ENCODE data around the gene KIF26B. TPM values are rescaled to one million over a fixed set of nuclear protein-coding genes. Genes with fewer than 3 reads are reported as not detected.

Gene KIF26B
- polyA plus RNA-seq, 1 donor from 2014 or later = 6.3 TPM

GRCh38 chr1:245261786-245262185 is 107.0 kb downstream of the KIF26B start:
- no peak overlapping the region for H3K27ac ChIP-seq (ENCODE audit: low read length)
- H3K9ac ChIP-seq (ENCODE audit: low read length) = no peak overlapping the region
- H3K9me2 ChIP-seq (ENCODE audit: insufficient read depth, low read length) = no peaks in the 10 kb centered on the region
- H3K79me2 ChIP-seq (replicated peaks; ENCODE audit: insufficient read depth, low read length) = no peaks in the 10 kb centered on the region
- H3K4me2 ChIP-seq (ENCODE audit: low read length) = no peak overlapping the region
- H3K27me3 ChIP-seq (ENCODE audit: insufficient read depth, low read depth, low read length) = no peaks in the 10 kb centered on the region
- H3F3A ChIP-seq (ENCODE audit: insufficient read depth, low read length, poor library complexity, severe bottlenecking) = no peaks in the 10 kb centered on the region
- H3K36me3 ChIP-seq (ENCODE audit: insufficient read depth, low read length) = no peaks in the 10 kb centered on the region
- H4K20me1 ChIP-seq (ENCODE audit: insufficient read depth) = no peaks in the 10 kb centered on the region
- TF ChIP-seq POLR2AphosphoS5 (IDR thresholded peaks at IDR 0.05) (no peak), MXI1 (conservative IDR thresholded peaks at IDR 0.05; ENCODE audit: poor library complexity, severe bottlenecking) (no peak), EP300 (conservative IDR thresholded peaks at IDR 0.05; ENCODE audit: poor library complexity, severe bottlenecking) (no peak), SMC3 (conservative IDR thresholded peaks at IDR 0.05; ENCODE audit: poor library complexity) (no peak), TAF1 (IDR thresholded peaks at IDR 0.05; ENCODE audit: low read depth) (no peak), RAD21 (conservative IDR thresholded peaks at IDR 0.05) (no peak), EZH2 (IDR thresholded peaks at IDR 0.05; ENCODE audit: borderline replicate concordance, insufficient read depth, low read length, poor library complexity, severe bottlenecking) (no peak)
- TF ChIP-seq, protein P1, sequence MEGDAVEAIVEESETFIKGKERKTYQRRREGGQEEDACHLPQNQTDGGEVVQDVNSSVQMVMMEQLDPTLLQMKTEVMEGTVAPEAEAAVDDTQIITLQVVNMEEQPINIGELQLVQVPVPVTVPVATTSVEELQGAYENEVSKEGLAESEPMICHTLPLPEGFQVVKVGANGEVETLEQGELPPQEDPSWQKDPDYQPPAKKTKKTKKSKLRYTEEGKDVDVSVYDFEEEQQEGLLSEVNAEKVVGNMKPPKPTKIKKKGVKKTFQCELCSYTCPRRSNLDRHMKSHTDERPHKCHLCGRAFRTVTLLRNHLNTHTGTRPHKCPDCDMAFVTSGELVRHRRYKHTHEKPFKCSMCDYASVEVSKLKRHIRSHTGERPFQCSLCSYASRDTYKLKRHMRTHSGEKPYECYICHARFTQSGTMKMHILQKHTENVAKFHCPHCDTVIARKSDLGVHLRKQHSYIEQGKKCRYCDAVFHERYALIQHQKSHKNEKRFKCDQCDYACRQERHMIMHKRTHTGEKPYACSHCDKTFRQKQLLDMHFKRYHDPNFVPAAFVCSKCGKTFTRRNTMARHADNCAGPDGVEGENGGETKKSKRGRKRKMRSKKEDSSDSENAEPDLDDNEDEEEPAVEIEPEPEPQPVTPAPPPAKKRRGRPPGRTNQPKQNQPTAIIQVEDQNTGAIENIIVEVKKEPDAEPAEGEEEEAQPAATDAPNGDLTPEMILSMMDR (IDR thresholded peaks at IDR 0.05; ENCODE audit: poor library complexity, severe bottlenecking) = no peak
- TF ChIP-seq, protein P2, sequence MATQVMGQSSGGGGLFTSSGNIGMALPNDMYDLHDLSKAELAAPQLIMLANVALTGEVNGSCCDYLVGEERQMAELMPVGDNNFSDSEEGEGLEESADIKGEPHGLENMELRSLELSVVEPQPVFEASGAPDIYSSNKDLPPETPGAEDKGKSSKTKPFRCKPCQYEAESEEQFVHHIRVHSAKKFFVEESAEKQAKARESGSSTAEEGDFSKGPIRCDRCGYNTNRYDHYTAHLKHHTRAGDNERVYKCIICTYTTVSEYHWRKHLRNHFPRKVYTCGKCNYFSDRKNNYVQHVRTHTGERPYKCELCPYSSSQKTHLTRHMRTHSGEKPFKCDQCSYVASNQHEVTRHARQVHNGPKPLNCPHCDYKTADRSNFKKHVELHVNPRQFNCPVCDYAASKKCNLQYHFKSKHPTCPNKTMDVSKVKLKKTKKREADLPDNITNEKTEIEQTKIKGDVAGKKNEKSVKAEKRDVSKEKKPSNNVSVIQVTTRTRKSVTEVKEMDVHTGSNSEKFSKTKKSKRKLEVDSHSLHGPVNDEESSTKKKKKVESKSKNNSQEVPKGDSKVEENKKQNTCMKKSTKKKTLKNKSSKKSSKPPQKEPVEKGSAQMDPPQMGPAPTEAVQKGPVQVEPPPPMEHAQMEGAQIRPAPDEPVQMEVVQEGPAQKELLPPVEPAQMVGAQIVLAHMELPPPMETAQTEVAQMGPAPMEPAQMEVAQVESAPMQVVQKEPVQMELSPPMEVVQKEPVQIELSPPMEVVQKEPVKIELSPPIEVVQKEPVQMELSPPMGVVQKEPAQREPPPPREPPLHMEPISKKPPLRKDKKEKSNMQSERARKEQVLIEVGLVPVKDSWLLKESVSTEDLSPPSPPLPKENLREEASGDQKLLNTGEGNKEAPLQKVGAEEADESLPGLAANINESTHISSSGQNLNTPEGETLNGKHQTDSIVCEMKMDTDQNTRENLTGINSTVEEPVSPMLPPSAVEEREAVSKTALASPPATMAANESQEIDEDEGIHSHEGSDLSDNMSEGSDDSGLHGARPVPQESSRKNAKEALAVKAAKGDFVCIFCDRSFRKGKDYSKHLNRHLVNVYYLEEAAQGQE (IDR thresholded peaks at IDR 0.05; ENCODE audit: borderline replicate concordance) = no peak
- H2AFZ ChIP-seq (ENCODE audit: low read depth, low read length) = no peak overlapping the region
- no peaks in the 10 kb centered on the region for H3K9me3 ChIP-seq (ENCODE audit: low read length)
- no peak overlapping the region for H3K4me3 ChIP-seq (ENCODE audit: low read length)

DNA sequence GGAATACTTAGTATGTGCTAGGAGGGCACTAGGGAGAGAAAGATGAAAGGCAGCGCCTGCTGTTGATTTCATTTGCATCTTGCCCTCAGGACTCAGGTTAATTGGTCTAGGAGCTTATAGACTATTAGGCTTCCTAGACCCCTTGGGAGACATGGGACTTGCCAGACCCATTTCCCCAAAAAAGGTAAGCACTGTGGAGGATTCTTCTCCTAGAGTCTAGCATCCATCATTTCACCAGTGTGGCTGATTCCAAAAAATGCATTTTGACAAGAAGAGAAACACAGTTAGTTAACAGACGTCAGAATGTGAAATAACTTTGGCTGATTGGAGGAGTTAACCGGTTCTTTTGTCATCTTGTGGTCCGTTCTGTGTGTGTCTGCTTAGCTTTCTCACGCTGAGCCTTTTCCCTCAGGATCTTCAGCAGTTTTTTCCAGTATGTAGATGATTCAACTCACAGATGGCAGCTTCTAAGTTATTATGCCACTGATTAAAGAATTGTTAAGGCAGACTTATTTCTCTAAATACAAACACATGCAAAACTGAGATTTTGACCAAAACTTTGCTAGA is 108.8 kb downstream of the KIF26B start:
- no peak overlapping the region for H2AFZ ChIP-seq (ENCODE audit: low read depth, low read length)
- no peaks in the 10 kb centered on the region for H3K79me2 ChIP-seq (replicated peaks; ENCODE audit: insufficient read depth, low read length)
- H3K9me3 ChIP-seq (ENCODE audit: low read length) = no peaks in the 10 kb centered on the region
- no peak overlapping the region for H3K9ac ChIP-seq (ENCODE audit: low read length)
- no peak overlapping the region for H3K4me3 ChIP-seq (ENCODE audit: low read length)
- TF ChIP-seq POLR2AphosphoS5 (IDR thresholded peaks at IDR 0.05) = no peak
- no peak for TF ChIP-seq EZH2 (IDR thresholded peaks at IDR 0.05; ENCODE audit: borderline replicate concordance, insufficient read depth, low read length, poor library complexity, severe bottlenecking)
- TF ChIP-seq RAD21 (conservative IDR thresholded peaks at IDR 0.05) = no peak
- TF ChIP-seq, protein P1 (IDR thresholded peaks at IDR 0.05; ENCODE audit: poor library complexity, severe bottlenecking) = no peak
- TF ChIP-seq MXI1 (conservative IDR thresholded peaks at IDR 0.05; ENCODE audit: poor library complexity, severe bottlenecking) = no peak
- TF ChIP-seq TAF1 (IDR thresholded peaks at IDR 0.05; ENCODE audit: low read depth) = no peak
- no peak for TF ChIP-seq EP300 (conservative IDR thresholded peaks at IDR 0.05; ENCODE audit: poor library complexity, severe bottlenecking)
- H3K27me3 ChIP-seq (ENCODE audit: insufficient read depth, low read depth, low read length) = no peaks in the 10 kb centered on the region
- H3K27ac ChIP-seq (ENCODE audit: low read length) = no peak overlapping the region
- no peaks in the 10 kb centered on the region for H3K36me3 ChIP-seq (ENCODE audit: insufficient read depth, low read length)
- H3K9me2 ChIP-seq (ENCODE audit: insufficient read depth, low read length) = no peaks in the 10 kb centered on the region
- H3F3A ChIP-seq (ENCODE audit: insufficient read depth, low read length, poor library complexity, severe bottlenecking) = no peaks in the 10 kb centered on the region
- no peak overlapping the region for H3K4me2 ChIP-seq (ENCODE audit: low read length)
- no peaks in the 10 kb centered on the region for H4K20me1 ChIP-seq (ENCODE audit: insufficient read depth)

Measured in neural cell (in vitro differentiated cells).